ENCODE measurements around the gene TARS2. TPM values are rescaled to one million over a fixed set of nuclear protein-coding genes. Genes with fewer than 3 reads are reported as not detected.

TARS2 gene
- total RNA-seq, 2 experiments from 2014 or later: 51.0 to 51.8 TPM

- Mint-ChIP-seq H3K27ac (no peak overlapping the region), H3K4me1 (peaks cover 17% of the 10 kb centered on the region), H3K36me3 (peaks cover 3% of the 10 kb centered on the region), H3K27me3 (no peaks in the 10 kb centered on the region), H3K9me3 (ENCODE audit: low read depth) (no peaks in the 10 kb centered on the region), H3K4me3 (no peak overlapping the region)
- ATAC-seq: no peak
- no peak for DNase-seq
- CTCF ChIA-PET: interaction anchor here (1.0 to 1.6 kb wide), 2 partner anchors 9 to 18 kb away, joined by 4 to 11 read pairs; no protein-coding TSS in a partner anchor
These were observed 26.2 kb downstream of the TARS2 start for GRCh38 chr1:150513351-150513791.

- no peak for ATAC-seq
- H3K4me3 Mint-ChIP-seq: peak overlapping the region; percentile 19
- H3K27ac Mint-ChIP-seq: no peak overlapping the region
- DNase-seq: no peak
- H3K9me3 Mint-ChIP-seq (ENCODE audit: low read depth): no peaks in the 10 kb centered on the region
- CTCF ChIA-PET: interaction anchor here (1.0 kb wide), 1 partner anchor 10 kb away, joined by 11 read pairs; no protein-coding TSS in a partner anchor
- H3K36me3 Mint-ChIP-seq: peaks cover 3% of the 10 kb centered on the region
- H3K4me1 Mint-ChIP-seq: peaks cover 17% of the 10 kb centered on the region
- no peaks in the 10 kb centered on the region for H3K27me3 Mint-ChIP-seq
These were observed 27.0 kb downstream of the TARS2 start for GRCh38 chr1:150514260-150514659.

- ATAC-seq (no peak), DNase-seq (no peak)
- peak overlapping the region; percentile 84 for H3K4me3 Mint-ChIP-seq
- peaks cover 17% of the 10 kb centered on the region for H3K4me1 Mint-ChIP-seq
- H3K27me3 Mint-ChIP-seq: no peaks in the 10 kb centered on the region
- CTCF ChIA-PET: interaction anchor here (0.9 to 3.8 kb wide), 11 partner anchors 9 to 407 kb away, joined by 3 to 32 read pairs (median 6); partner anchors contain the start of genes CA14, RPRD2 and TARS2
- H3K36me3 Mint-ChIP-seq: peaks cover 3% of the 10 kb centered on the region
- no peaks in the 10 kb centered on the region for H3K9me3 Mint-ChIP-seq (ENCODE audit: low read depth)
- peak overlapping the region; percentile 64 for H3K27ac Mint-ChIP-seq
These were observed 27.7 kb downstream of the TARS2 start for GRCh38 chr1:150514913-150515327.

- peaks cover 3% of the 10 kb centered on the region for H3K36me3 Mint-ChIP-seq
These were observed 28.3 kb downstream of the TARS2 start, which contains the start of gene FALEC for GRCh38 chr1:150515328-150516049. Gene FALEC, plus strand, starts transcription at chr1:150515752.

GRCh38 chr1:150516050-150516591, 28.9 kb downstream of the TARS2 start:
- CTCF ChIA-PET: interaction anchor here (0.7 to 3.8 kb wide), 16 partner anchors 8 to 406 kb away, joined by 3 to 32 read pairs (median 4); partner anchors contain the start of genes CA14, MCL1, RPRD2 and TARS2
- Mint-ChIP-seq H3K9me3 (ENCODE audit: low read depth) (no peaks in the 10 kb centered on the region), H3K4me3 (peak overlapping the region; percentile 84), H3K36me3 (peaks cover 3% of the 10 kb centered on the region), H3K4me1 (peaks cover 16% of the 10 kb centered on the region), H3K27me3 (no peaks in the 10 kb centered on the region), H3K27ac (no peak overlapping the region)
- DNase-seq (no peak), ATAC-seq (peak; percentile 7)

More at GRCh38 chr1:150515328-150516049, 28.3 kb downstream of the TARS2 start, which contains the start of gene FALEC:
- ATAC-seq (peak; percentile 100), DNase-seq (peak; percentile 94)
- no peaks in the 10 kb centered on the region for H3K27me3 Mint-ChIP-seq
- peaks cover 17% of the 10 kb centered on the region for H3K4me1 Mint-ChIP-seq
- CTCF ChIA-PET: interaction anchor here (0.7 to 3.8 kb wide), 15 partner anchors 9 to 407 kb away, joined by 3 to 32 read pairs (median 5); partner anchors contain the start of genes CA14, MCL1, RPRD2 and TARS2
- peak within 1 kb of the TSS; percentile 84 for H3K4me3 Mint-ChIP-seq
- peak within 1 kb of the TSS; percentile 64 for H3K27ac Mint-ChIP-seq
- H3K9me3 Mint-ChIP-seq (ENCODE audit: low read depth): no peaks in the 10 kb centered on the region

GRCh38 chr1:150516616-150517015, 29.4 kb downstream of the TARS2 start:
- ATAC-seq (no peak), DNase-seq (no peak)
- peaks cover 3% of the 10 kb centered on the region for H3K36me3 Mint-ChIP-seq
- H3K9me3 Mint-ChIP-seq (ENCODE audit: low read depth): no peaks in the 10 kb centered on the region
- H3K27me3 Mint-ChIP-seq: no peaks in the 10 kb centered on the region
- CTCF ChIA-PET: interaction anchor here (0.7 to 3.8 kb wide), 11 partner anchors 16 to 494 kb away, joined by 3 to 32 read pairs (median 6); partner anchors contain the start of genes CA14, MCL1 and TARS2
- H3K4me3 Mint-ChIP-seq: peak overlapping the region; percentile 84
- no peak overlapping the region for H3K27ac Mint-ChIP-seq
- peaks cover 20% of the 10 kb centered on the region for H3K4me1 Mint-ChIP-seq

GRCh38 chr1:150521196-150521968, 34.2 kb downstream of the TARS2 start:
- H3K27me3 Mint-ChIP-seq: no peaks in the 10 kb centered on the region
- no peaks in the 10 kb centered on the region for H3K9me3 Mint-ChIP-seq (ENCODE audit: low read depth)
- no peak overlapping the region for H3K4me3 Mint-ChIP-seq
- no peaks in the 10 kb centered on the region for H3K36me3 Mint-ChIP-seq
- CTCF ChIA-PET: interaction anchor here (1.2 kb wide), 1 partner anchor 40 kb away, joined by 3 read pairs; no protein-coding TSS in a partner anchor
- no peak for ATAC-seq
- no peak overlapping the region for H3K27ac Mint-ChIP-seq
- peaks cover 13% of the 10 kb centered on the region for H3K4me1 Mint-ChIP-seq
- no peak for DNase-seq

GRCh38 chr1:150525348-150525747, 38.1 kb downstream of the TARS2 start:
- H3K36me3 Mint-ChIP-seq: no peaks in the 10 kb centered on the region
- ATAC-seq: no peak
- H3K27ac Mint-ChIP-seq: no peak overlapping the region
- H3K4me3 Mint-ChIP-seq: no peak overlapping the region
- H3K4me1 Mint-ChIP-seq: peaks cover 5% of the 10 kb centered on the region
- no peak for DNase-seq
- CTCF ChIA-PET: interaction anchor here (1.1 kb wide), 1 partner anchor 10 kb away, joined by 3 read pairs; the partner anchor contains the start of gene FALEC
- no peaks in the 10 kb centered on the region for H3K9me3 Mint-ChIP-seq (ENCODE audit: low read depth)
- H3K27me3 Mint-ChIP-seq: no peaks in the 10 kb centered on the region

GRCh38 chr1:150528196-150528595, 41.0 kb downstream of the TARS2 start:
- H3K27me3 Mint-ChIP-seq: no peaks in the 10 kb centered on the region
- H3K36me3 Mint-ChIP-seq: no peaks in the 10 kb centered on the region
- DNase-seq (no peak), ATAC-seq (no peak)
- no peaks in the 10 kb centered on the region for H3K9me3 Mint-ChIP-seq (ENCODE audit: low read depth)
- H3K4me1 Mint-ChIP-seq: no peaks in the 10 kb centered on the region
- H3K27ac Mint-ChIP-seq: no peak overlapping the region
- no peak overlapping the region for H3K4me3 Mint-ChIP-seq
- CTCF ChIA-PET: interaction anchor here (2.8 kb wide), 1 partner anchor 272 kb away, joined by 12 read pairs; no protein-coding TSS in a partner anchor

GRCh38 chr1:150529017-150529416, 41.8 kb downstream of the TARS2 start:
- Mint-ChIP-seq H3K4me1 (no peaks in the 10 kb centered on the region), H3K9me3 (ENCODE audit: low read depth) (no peaks in the 10 kb centered on the region), H3K27ac (no peak overlapping the region), H3K27me3 (no peaks in the 10 kb centered on the region), H3K4me3 (no peak overlapping the region), H3K36me3 (no peaks in the 10 kb centered on the region)
- no peak for DNase-seq
- CTCF ChIA-PET: interaction anchor here (0.9 to 2.8 kb wide), 3 partner anchors 11 to 273 kb away, joined by 3 to 12 read pairs (median 3); no protein-coding TSS in a partner anchor
- ATAC-seq: no peak

- no peak overlapping the region for H3K4me3 Mint-ChIP-seq
- H3K4me1 Mint-ChIP-seq: no peaks in the 10 kb centered on the region
- no peaks in the 10 kb centered on the region for H3K9me3 Mint-ChIP-seq (ENCODE audit: low read depth)
- no peaks in the 10 kb centered on the region for H3K36me3 Mint-ChIP-seq
- DNase-seq (no peak), ATAC-seq (no peak)
- CTCF ChIA-PET: interaction anchor here (0.6 to 3.1 kb wide), 8 partner anchors 14 to 685 kb away, joined by 3 to 27 read pairs (median 5); partner anchors contain the start of genes ADAMTSL4 and FALEC
- H3K27ac Mint-ChIP-seq: no peak overlapping the region
- H3K27me3 Mint-ChIP-seq: no peaks in the 10 kb centered on the region
These were observed 43.4 kb downstream of the TARS2 start for GRCh38 chr1:150530491-150531159.

GRCh38 chr1:150532860-150533259, 45.6 kb downstream of the TARS2 start:
- Mint-ChIP-seq H3K36me3 (no peaks in the 10 kb centered on the region), H3K27ac (no peak overlapping the region), H3K4me1 (no peaks in the 10 kb centered on the region), H3K27me3 (no peaks in the 10 kb centered on the region), H3K4me3 (no peak overlapping the region), H3K9me3 (ENCODE audit: low read depth) (no peaks in the 10 kb centered on the region)
- DNase-seq: no peak
- CTCF ChIA-PET: interaction anchor here (0.7 to 3.1 kb wide), 33 partner anchors 9 to 307 kb away, joined by 3 to 27 read pairs (median 4); partner anchors contain the start of genes ADAMTSL4, CA14, ECM1 and ENSA
- no peak for ATAC-seq

All from activated CD8-positive, alpha-beta memory T cell treated with anti-CD3 and anti-CD28 coated beads, Interleukin-2, amount 10 ng/mL, durations not matched to agents 7 days and 5 days (primary cell).